K562 (cell line): Measurements from ENCODE around the gene DGCR2. TPM values are rescaled to one million over a fixed set of nuclear protein-coding genes. Genes with fewer than 3 reads are reported as not detected.

Experiments used
- CHD4 ChIP-seq: fragments of 200-600 bp; sonication (generic); IDR thresholded peaks from 3 replicates; pipeline ENCODE4 v1.6.1; 2012; ENCODE audit warnings: low read depth, mild to moderate bottlenecking, mixed read lengths, low read length, inconsistent platforms; ENCODE audit not compliant: insufficient read depth, insufficient replicate concordance, poor library complexity, severe bottlenecking
- ELK1 ChIP-seq: sonication (generic); formaldehyde crosslinking; IDR thresholded peaks from 2 replicates; pipeline ENCODE4 v1.8.1; 2022; ENCODE audit warnings: missing genetic modification reagents
- EP400 ChIP-seq: fragments of 450-650 bp; IDR thresholded peaks from 2 replicates; pipeline ENCODE4 v1.6.1; 2017; ENCODE audit warnings: antibody characterized with exemption, mild to moderate bottlenecking, moderate library complexity
- FOXO4 ChIP-seq: fragments of 450-650 bp; formaldehyde crosslinking; IDR thresholded peaks from 2 replicates; pipeline ENCODE4 v1.4.0; 2020; ENCODE audit warnings: mild to moderate bottlenecking, moderate library complexity
- IRF9 ChIP-seq: fragments of 450-650 bp; IDR thresholded peaks from 2 replicates; pipeline ENCODE4 v1.6.1; 2016; ENCODE audit warnings: missing biosample characterization, missing genetic modification characterization
- MCM3 ChIP-seq: fragments of 450-650 bp; IDR thresholded peaks from 2 replicates; pipeline ENCODE4 v1.6.1; 2016
- MED1 ChIP-seq: sonication (generic); formaldehyde crosslinking; IDR thresholded peaks from 2 replicates; pipeline ENCODE4 v1.8.1; 2023; ENCODE audit warnings: missing genetic modification reagents, borderline replicate concordance
- MITF ChIP-seq: IDR thresholded peaks from 2 replicates; pipeline ENCODE4 v1.6.1; 2014; ENCODE audit warnings: antibody characterized with exemption
- MXD1 ChIP-seq: fragments of 250-450 bp; sonication (Bioruptor Pico); IDR thresholded peaks from 2 replicates; pipeline ENCODE4 v1.8.0; 2021; ENCODE audit warnings: borderline replicate concordance, mild to moderate bottlenecking, moderate library complexity; ENCODE audit not compliant: poor library complexity, severe bottlenecking
- MXI1 ChIP-seq: IDR thresholded peaks from 2 replicates; pipeline ENCODE4 v1.6.1; 2011; ENCODE audit warnings: low read depth, mild to moderate bottlenecking, improper control_type of control experiment, low read length
- MYBL2 ChIP-seq, 2 experiments: fragments of 450-650 bp in 1 of 2; sonication (generic) in 1 of 2; formaldehyde crosslinking in 1 of 2; IDR thresholded peaks; 2 replicates each; pipeline versions ENCODE4 v1.6.1 to v1.8.1; 2017 to 2022; ENCODE audit warnings: borderline replicate concordance in 1 of 2, inconsistent platforms in 1 of 2, low read depth in 1 of 2, mild to moderate bottlenecking in 1 of 2, missing genetic modification reagents in 1 of 2, moderate library complexity in 1 of 2
- PKNOX1 ChIP-seq: fragments of 450-650 bp; IDR thresholded peaks from 2 replicates; pipeline ENCODE4 v1.6.1; 2016
- TCF7L2 ChIP-seq: fragments of 150-350 bp; IDR thresholded peaks from 2 replicates; pipeline ENCODE4 v1.6.1; 2016; ENCODE audit warnings: low read depth, mild to moderate bottlenecking, low read length, moderate library complexity
- ZNF3 ChIP-seq: fragments of 250-450 bp; sonication (Bioruptor Pico); IDR thresholded peaks from 2 replicates; pipeline ENCODE4 v1.5.0; 2021; ENCODE audit warnings: mild to moderate bottlenecking, moderate library complexity
- ZNF311 ChIP-seq: fragments of 250-450 bp; sonication (Bioruptor Pico); IDR thresholded peaks from 2 replicates; pipeline ENCODE4 v1.4.0; 2020; ENCODE audit warnings: mild to moderate bottlenecking, moderate library complexity
- ZNF586 ChIP-seq: fragments of 450-650 bp; formaldehyde crosslinking; conservative IDR thresholded peaks from 2 replicates; pipeline ENCODE4 v1.4.0; 2020; ENCODE audit warnings: mild to moderate bottlenecking, moderate library complexity
- ZNF707 ChIP-seq: fragments of 250-450 bp; sonication (Bioruptor Pico); conservative IDR thresholded peaks from 2 replicates; pipeline ENCODE4 v1.8.0; 2022; ENCODE audit warnings: inconsistent platforms, mild to moderate bottlenecking, moderate library complexity
- ZNF717 ChIP-seq: fragments of 250-450 bp; sonication (Bioruptor Pico); IDR thresholded peaks from 2 replicates; pipeline ENCODE4 v1.5.0; 2021
- polyA plus RNA-seq, 8 experiments: library from polyadenylated mRNA; depleted of rRNA in 4 of 8; stranded (reverse) in 5 of 8; unstranded in 3 of 8; fragments of >200 nt; fragmentation: Nextera tagmentation in 2 of 8; fragmentation: Illumina TruSeq in 1 of 8; extraction: Ambion mirVana in 2 of 8; extraction: Trizol in 1 of 8; gene quantifications; 2 replicates each; pipeline versions ENCODE4 v1.2.1 to v1.2.3, GENCODE V29; 2011 to 2014; ENCODE audit warnings: inconsistent platforms in 1 of 8, missing spikeins in 1 of 8
- total RNA-seq, 7 experiments: library from RNA; depleted of rRNA in 6 of 7; stranded (reverse); fragments of >200 nt in 6 of 7; fragmentation: Illumina TruSeq in 2 of 7; extraction: Trizol in 2 of 7; gene quantifications; 2 replicates each; pipeline versions ENCODE4 v1.2.1 to v1.2.3, GENCODE V29; 2011 to 2021; ENCODE audit warnings: low replicate concordance in 1 of 7

Gene DGCR2
- total and polyA plus RNA-seq, 9 of the 15 experiments (the other 6 are each of a cell fraction or from before 2014, with no cell fraction given) = 0.69 to 101 (median 56.4) TPM

- TF ChIP-seq ELK1 (CRISPR knock-in tag) (no peak), ZNF717 (CRISPR knock-in tag) (no peak), TCF7L2 (no peak), ZNF586 (no peak), PKNOX1 (0 out of 2 replicates have a peak, but pooled peaks have one; percentile 13), MXD1 (CRISPR knock-in tag) (no peak), EP400 (peak; percentile 82), MYBL2 (IDR thresholded peaks at IDR 0.05; ENCODE audit: low read depth) (no peak), MYBL2 (CRISPR knock-in tag; IDR thresholded peaks at IDR 0.05; ENCODE audit: borderline replicate concordance) (no peak), MITF (no peak), CHD4 (no peak), ZNF707 (no peak), IRF9 (tag) (peak; percentile 99), ZNF3 (CRISPR knock-in tag) (no peak), ZNF311 (no peak), FOXO4 (CRISPR knock-in tag) (peak; percentile 2; the same call in 1 of the 2 replicates), MCM3 (no peak), MXI1 (peak; percentile 81; the same call in 1 of the 2 replicates), MED1 (CRISPR knock-in tag) (no peak)
These were observed 12.8 kb downstream of the DGCR2 start (continued) for GRCh38 chr22:19109198-19110063.
